ENCODE measurements around the gene SLCO4A1. TPM values are rescaled to one million over a fixed set of nuclear protein-coding genes. Genes with fewer than 3 reads are reported as not detected.

Gene SLCO4A1
- total and polyA plus RNA-seq, 2 experiments from 2014 or later, result 0.15 to 1.0 TPM

DNA sequence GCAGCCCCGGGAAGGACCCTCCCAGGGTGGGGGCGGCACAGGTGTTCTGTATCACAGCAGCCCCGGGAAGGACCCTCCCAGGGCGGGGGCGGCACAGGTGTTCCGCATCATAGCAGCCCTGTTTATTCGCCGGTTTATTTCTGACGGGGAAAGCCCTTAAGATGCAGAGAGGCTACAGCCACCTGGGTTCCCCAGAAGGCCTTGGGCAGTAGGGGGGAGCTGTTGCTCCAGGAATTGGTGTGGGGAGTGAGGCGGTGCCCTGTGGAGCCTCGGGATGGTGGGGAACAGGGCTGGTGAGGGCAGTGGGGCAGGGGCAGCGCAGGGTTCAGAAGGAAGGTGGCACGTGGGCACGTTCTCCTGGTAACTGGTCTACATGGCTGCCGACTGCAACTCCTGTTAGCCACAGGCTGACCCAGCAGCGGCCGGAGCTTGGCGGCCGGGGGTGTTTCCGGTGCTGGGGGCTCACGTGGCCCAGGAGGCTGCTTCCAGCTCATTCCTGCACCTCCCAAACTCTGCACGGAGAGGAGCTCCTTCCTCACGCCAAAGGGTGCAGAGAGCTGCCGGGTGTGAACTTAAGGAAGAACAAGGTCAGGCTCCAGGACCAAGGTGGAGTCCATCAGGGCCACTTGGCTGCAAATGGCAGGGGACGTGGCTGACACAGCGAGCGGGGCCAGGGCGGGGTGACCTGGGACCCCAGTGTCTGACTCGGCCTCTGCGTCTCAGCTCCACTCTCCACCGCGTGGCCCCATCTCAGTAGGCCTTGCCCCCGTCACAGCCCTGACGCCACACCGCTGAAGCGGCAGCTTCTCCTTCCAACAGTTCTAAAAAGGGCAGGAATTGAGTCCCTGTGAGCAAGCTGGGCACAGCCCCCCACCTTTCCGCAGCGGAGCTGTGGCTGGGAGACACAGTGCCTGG lies 13.2 kb downstream of the SLCO4A1 start:
- no peaks in the 10 kb centered on the region for H3K36me3 ChIP-seq
- no peak overlapping the region for H3K4me3 ChIP-seq
- no peak overlapping the region for H3K27ac ChIP-seq
- TF ChIP-seq, protein P1, sequence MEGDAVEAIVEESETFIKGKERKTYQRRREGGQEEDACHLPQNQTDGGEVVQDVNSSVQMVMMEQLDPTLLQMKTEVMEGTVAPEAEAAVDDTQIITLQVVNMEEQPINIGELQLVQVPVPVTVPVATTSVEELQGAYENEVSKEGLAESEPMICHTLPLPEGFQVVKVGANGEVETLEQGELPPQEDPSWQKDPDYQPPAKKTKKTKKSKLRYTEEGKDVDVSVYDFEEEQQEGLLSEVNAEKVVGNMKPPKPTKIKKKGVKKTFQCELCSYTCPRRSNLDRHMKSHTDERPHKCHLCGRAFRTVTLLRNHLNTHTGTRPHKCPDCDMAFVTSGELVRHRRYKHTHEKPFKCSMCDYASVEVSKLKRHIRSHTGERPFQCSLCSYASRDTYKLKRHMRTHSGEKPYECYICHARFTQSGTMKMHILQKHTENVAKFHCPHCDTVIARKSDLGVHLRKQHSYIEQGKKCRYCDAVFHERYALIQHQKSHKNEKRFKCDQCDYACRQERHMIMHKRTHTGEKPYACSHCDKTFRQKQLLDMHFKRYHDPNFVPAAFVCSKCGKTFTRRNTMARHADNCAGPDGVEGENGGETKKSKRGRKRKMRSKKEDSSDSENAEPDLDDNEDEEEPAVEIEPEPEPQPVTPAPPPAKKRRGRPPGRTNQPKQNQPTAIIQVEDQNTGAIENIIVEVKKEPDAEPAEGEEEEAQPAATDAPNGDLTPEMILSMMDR (IDR thresholded peaks at IDR 0.05; ENCODE audit: low read depth, low read length), result no peak
- no peaks in the 10 kb centered on the region for H3K9me3 ChIP-seq (ENCODE audit: low read depth)
- DNase-seq (ENCODE audit: low read depth in 1 of 2, low spot score in 1 of 2), result no peak
- no peaks in the 10 kb centered on the region for H3K27me3 ChIP-seq
- peaks cover 15% of the 10 kb centered on the region for H3K4me1 ChIP-seq (ENCODE audit: low read depth)

DNA sequence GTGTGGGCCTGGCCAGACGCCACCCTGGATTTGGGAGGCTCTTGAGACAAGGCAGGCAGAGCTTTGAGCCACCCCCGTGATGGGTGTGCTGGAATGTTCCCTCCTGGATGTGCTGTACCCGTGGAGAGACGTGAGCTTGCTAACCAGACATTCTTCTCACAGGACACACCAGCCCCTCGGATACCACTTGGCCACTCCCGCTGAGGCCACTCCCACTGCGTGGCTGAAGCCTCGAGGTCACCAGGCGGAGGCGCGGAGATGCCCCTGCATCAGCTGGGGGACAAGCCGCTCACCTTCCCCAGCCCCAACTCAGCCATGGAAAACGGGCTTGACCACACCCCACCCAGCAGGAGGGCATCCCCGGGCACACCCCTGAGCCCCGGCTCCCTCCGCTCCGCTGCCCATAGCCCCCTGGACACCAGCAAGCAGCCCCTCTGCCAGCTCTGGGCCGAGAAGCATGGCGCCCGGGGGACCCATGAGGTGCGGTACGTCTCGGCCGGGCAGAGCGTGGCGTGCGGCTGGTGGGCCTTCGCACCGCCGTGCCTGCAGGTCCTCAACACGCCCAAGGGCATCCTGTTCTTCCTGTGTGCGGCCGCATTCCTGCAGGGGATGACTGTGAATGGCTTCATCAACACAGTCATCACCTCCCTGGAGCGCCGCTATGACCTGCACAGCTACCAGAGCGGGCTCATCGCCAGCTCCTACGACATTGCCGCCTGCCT lies 14.1 kb downstream of the SLCO4A1 start:
- TF ChIP-seq, protein P1 (IDR thresholded peaks at IDR 0.05; ENCODE audit: low read depth, low read length), result no peak

DNA sequence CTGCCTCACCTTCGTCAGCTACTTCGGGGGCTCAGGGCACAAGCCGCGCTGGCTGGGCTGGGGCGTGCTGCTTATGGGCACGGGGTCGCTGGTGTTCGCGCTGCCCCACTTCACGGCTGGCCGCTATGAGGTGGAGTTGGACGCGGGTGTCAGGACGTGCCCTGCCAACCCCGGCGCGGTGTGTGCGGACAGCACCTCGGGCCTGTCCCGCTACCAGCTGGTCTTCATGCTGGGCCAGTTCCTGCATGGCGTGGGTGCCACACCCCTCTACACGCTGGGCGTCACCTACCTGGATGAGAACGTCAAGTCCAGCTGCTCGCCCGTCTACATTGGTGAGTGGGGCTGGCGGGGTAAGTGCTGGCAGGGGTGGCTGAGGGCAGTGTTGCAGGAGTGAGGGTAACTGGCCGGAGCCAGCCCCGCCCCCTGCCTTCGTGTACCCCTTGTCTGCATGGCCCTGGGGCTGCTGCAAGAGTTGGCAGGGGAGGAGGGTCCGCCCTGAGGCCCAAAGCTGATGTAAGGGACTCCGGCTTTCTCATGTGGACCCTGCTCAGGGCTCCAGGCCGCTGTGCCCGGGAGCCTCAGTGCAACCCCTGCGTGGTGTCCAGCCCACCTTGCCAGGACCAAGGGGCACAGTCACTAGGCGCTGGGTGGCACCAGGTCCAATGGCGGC lies 14.8 kb downstream of the SLCO4A1 start:
- Histone ChIP-seq H3K4me3 (no peak overlapping the region), H3K27me3 (no peaks in the 10 kb centered on the region), H3K4me1 (ENCODE audit: low read depth) (peaks cover 9% of the 10 kb centered on the region), H3K27ac (no peak overlapping the region), H3K9me3 (ENCODE audit: low read depth) (no peaks in the 10 kb centered on the region), H3K36me3 (no peaks in the 10 kb centered on the region)
- TF ChIP-seq, protein P1 (IDR thresholded peaks at IDR 0.05; ENCODE audit: low read depth, low read length), result no peak
- DNase-seq (ENCODE audit: low read depth in 1 of 2, low spot score in 1 of 2), result no peak

More for the DNA sequence above, 14.1 kb downstream of the SLCO4A1 start:
- DNase-seq (ENCODE audit: low read depth in 1 of 2, low spot score in 1 of 2), result no peak
- no peak overlapping the region for H3K27ac ChIP-seq
- no peak overlapping the region for H3K4me3 ChIP-seq
- no peaks in the 10 kb centered on the region for H3K36me3 ChIP-seq
- H3K4me1 ChIP-seq (ENCODE audit: low read depth), result peaks cover 11% of the 10 kb centered on the region
- no peaks in the 10 kb centered on the region for H3K27me3 ChIP-seq
- H3K9me3 ChIP-seq (ENCODE audit: low read depth), result no peaks in the 10 kb centered on the region

DNA sequence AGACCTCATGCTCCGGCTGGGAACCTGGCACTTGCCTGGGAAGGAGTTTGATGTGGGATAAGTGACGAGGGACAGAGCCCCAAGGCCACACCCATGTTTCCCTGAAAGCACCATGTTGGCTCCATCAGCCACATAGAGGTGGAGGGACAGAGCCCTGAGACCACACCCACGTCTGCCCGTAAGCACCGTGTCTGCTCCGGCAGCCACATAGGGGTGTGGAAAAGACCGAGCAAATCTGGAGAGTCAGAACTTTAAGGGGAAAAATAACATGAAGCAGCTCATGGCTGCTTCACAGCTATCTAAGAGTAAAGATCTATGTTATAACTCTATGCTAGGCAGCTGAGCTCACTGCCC lies 15.3 kb downstream of the SLCO4A1 start:
- TF ChIP-seq, protein P1 (IDR thresholded peaks at IDR 0.05; ENCODE audit: low read depth, low read length), result no peak
- no peak for DNase-seq (ENCODE audit: low read depth in 1 of 2, low spot score in 1 of 2)
- Histone ChIP-seq H3K4me3 (no peak overlapping the region), H3K4me1 (ENCODE audit: low read depth) (peaks cover 6% of the 10 kb centered on the region), H3K9me3 (ENCODE audit: low read depth) (no peaks in the 10 kb centered on the region), H3K36me3 (no peaks in the 10 kb centered on the region), H3K27me3 (no peaks in the 10 kb centered on the region), H3K27ac (no peak overlapping the region)

DNA sequence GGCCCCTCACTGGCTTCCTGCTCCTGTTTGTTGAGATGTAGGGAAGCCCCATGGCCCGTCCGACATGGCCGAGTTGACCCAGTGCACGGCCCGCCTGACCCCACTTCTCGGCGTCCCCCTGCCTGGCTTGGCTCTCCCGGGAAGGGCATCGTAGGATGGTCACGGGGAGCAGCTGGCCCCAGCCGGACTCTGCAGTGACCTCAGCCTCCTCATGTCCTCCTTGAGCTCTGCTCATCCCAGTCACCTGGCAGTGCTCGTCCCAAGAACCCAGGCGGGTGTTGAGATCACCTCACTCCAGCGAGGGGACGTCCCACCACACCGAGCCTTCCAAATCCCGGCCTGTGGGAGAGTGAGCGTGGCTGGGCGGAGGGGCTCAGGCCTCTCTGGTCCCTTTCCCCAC lies 15.7 kb downstream of the SLCO4A1 start:
- no peak for DNase-seq (ENCODE audit: low read depth in 1 of 2, low spot score in 1 of 2)
- Histone ChIP-seq H3K27me3 (no peaks in the 10 kb centered on the region), H3K36me3 (no peaks in the 10 kb centered on the region), H3K9me3 (ENCODE audit: low read depth) (no peaks in the 10 kb centered on the region), H3K4me1 (ENCODE audit: low read depth) (peaks cover 6% of the 10 kb centered on the region), H3K4me3 (no peak overlapping the region), H3K27ac (no peak overlapping the region)
- TF ChIP-seq, protein P1 (IDR thresholded peaks at IDR 0.05; ENCODE audit: low read depth, low read length), result no peak

All from cardiac muscle cell (in vitro differentiated cells and primary cell).